Esophagus muscularis mucosa (tissue), 4 donors: ENCODE data around the gene CFHR4.

ENCODE experiments used
- CTCF ChIP-seq, 3 experiments: fragments of 200-600 bp in 2 of 3; fragments of 450-650 bp in 1 of 3; sonication (generic) in 2 of 3; IDR thresholded peaks; one replicate each; pipeline ENCODE4 v1.5.1; 2017 to 2019; ENCODE audit warnings: antibody characterized with exemption in 3 of 3, mild to moderate bottlenecking in 2 of 3, moderate library complexity in 1 of 3
- EP300 ChIP-seq: sonication (generic); formaldehyde crosslinking; IDR thresholded peaks from one replicate; pipeline ENCODE4 v1.6.1; 2017; ENCODE audit warnings: antibody characterized with exemption
- POLR2A ChIP-seq: fragments of 450-650 bp; IDR thresholded peaks from one replicate; pipeline ENCODE4 v1.6.1; 2017; ENCODE audit warnings: antibody characterized with exemption, moderate library complexity, mild to moderate bottlenecking, low read depth
- POLR2AphosphoS5 ChIP-seq, 2 donors: sonication (generic); formaldehyde crosslinking; IDR thresholded peaks; one replicate each; pipeline ENCODE4 v1.6.1; 2017; ENCODE audit warnings: antibody characterized with exemption in 2 of 2

- TF ChIP-seq CTCF (IDR thresholded peaks at IDR 0.05) (no peak), POLR2AphosphoS5 (IDR thresholded peaks at IDR 0.05) (no peak), POLR2A (no peak), EP300 (no peak)
These were observed 26.4 kb upstream of the CFHR4 start for GRCh38 chr1:196861429-196861828.
